HG03432 (cell line): ENCODE data around the gene DCAF4L1.

ENCODE experiments used
- ATAC-seq: cut with Tn5 transposase; IDR thresholded peaks from one replicate; pipeline ENCODE4 v1.9.1; 2021; ENCODE audit warnings: mild to moderate bottlenecking, moderate library complexity; ENCODE audit not compliant: unreplicated experiment

Gene DCAF4L1

GRCh38 chr4:41989994-41990364 is 8.4 kb downstream of the DCAF4L1 start:
- peak; percentile 18 for ATAC-seq

- peak; percentile 99 for ATAC-seq
These were observed 9.0 kb downstream of the DCAF4L1 start, which contains the start of gene SLC30A9 for GRCh38 chr4:41990365-41991111. Gene SLC30A9 (plus strand): TSS chr4:41990530. CDS start chr4:41990652, 122 bp downstream.

- ATAC-seq, result no peak
These were observed 10.6 kb downstream of the DCAF4L1 start for GRCh38 chr4:41991916-41992767.

GRCh38 chr4:41992967-41993857 is 11.7 kb downstream of the DCAF4L1 start:
- no peak for ATAC-seq

GRCh38 chr4:41994461-41994985 is 13.0 kb downstream of the DCAF4L1 start:
- no peak for ATAC-seq

GRCh38 chr4:41998019-41998418 is 16.5 kb downstream of the DCAF4L1 start:
- ATAC-seq, result no peak

GRCh38 chr4:41999321-41999720 is 17.8 kb downstream of the DCAF4L1 start:
- ATAC-seq, result no peak

GRCh38 chr4:42008011-42008786 is 26.6 kb downstream of the DCAF4L1 start:
- ATAC-seq, result no peak

- no peak for ATAC-seq
These were observed 33.9 kb downstream of the DCAF4L1 start for GRCh38 chr4:42015438-42015837.

- no peak for ATAC-seq
These were observed 36.9 kb downstream of the DCAF4L1 start for GRCh38 chr4:42018451-42018850.
